ENCODE data around the gene MGAT4A. TPM values are rescaled to one million over a fixed set of nuclear protein-coding genes. Genes with fewer than 3 reads are reported as not detected.

The MGAT4A gene
- total and polyA plus RNA-seq, 10 of the 15 experiments (the other 5 are each of a cell fraction or from before 2014, with no cell fraction given) = 4.3 to 23.4 (median 13.6) TPM

- no peak for TF ChIP-seq CBX3 (IDR thresholded peaks at IDR 0.05; ENCODE audit: borderline replicate concordance, low read depth)
- no peak for TF ChIP-seq BHLHE40 (IDR thresholded peaks at IDR 0.05; ENCODE audit: borderline replicate concordance in 1 of 2, low read depth in 2 of 2, low read length in 1 of 2)
- no peak for TF ChIP-seq POLR2A (IDR thresholded peaks at IDR 0.05; ENCODE audit: low read depth, low read length)
- TF ChIP-seq SUPT20H (IDR thresholded peaks at IDR 0.05; ENCODE audit: borderline replicate concordance, control insufficient read depth, low read depth, low read length) = no peak
- TF ChIP-seq ZSCAN29 (IDR thresholded peaks at IDR 0.05) = no peak
- no peak for TF ChIP-seq ZBTB33 (IDR thresholded peaks at IDR 0.05)
- no peak for TF ChIP-seq CREM (IDR thresholded peaks at IDR 0.05; ENCODE audit: low read depth)
- TF ChIP-seq PBX3 (IDR thresholded peaks at IDR 0.05; ENCODE audit: insufficient replicate concordance, low read depth, low read length) = no peak
- TF ChIP-seq TCF7 (IDR thresholded peaks at IDR 0.05; ENCODE audit: borderline replicate concordance) = no peak
- no peak for TF ChIP-seq POLR2AphosphoS5 (IDR thresholded peaks at IDR 0.05; ENCODE audit: low read length)
- no peak for TF ChIP-seq SMAD1 (IDR thresholded peaks at IDR 0.05; ENCODE audit: low read depth, partially characterized antibody)
- no peak for TF ChIP-seq BRCA1 (IDR thresholded peaks at IDR 0.05; ENCODE audit: low read depth, low read length)
- no peak for TF ChIP-seq PRDM15 (CRISPR knock-in tag; IDR thresholded peaks at IDR 0.05)
- TF ChIP-seq ZNF207 (IDR thresholded peaks at IDR 0.05; ENCODE audit: borderline replicate concordance) = no peak
- no peak for TF ChIP-seq ZNF217 (IDR thresholded peaks at IDR 0.05)
- TF ChIP-seq NKRF (conservative IDR thresholded peaks at IDR 0.05) = no peak
- no peak for TF ChIP-seq SMARCA5 (IDR thresholded peaks at IDR 0.05)
- TF ChIP-seq REST (IDR thresholded peaks at IDR 0.05; ENCODE audit: low read depth, low read length) = no peak
- no peak for TF ChIP-seq TARDBP (IDR thresholded peaks at IDR 0.05; ENCODE audit: borderline replicate concordance)
- TF ChIP-seq PML (IDR thresholded peaks at IDR 0.05; ENCODE audit: low read length) = no peak
These were observed 28.4 kb upstream of the MGAT4A start (continued) for GRCh38 chr2:98759338-98759737.

Data from GM12878 (cell line).